KMS-11 (cell line): ENCODE data around the gene ELF1.

Experiments
- H2AFZ ChIP-seq: fragments of 200-600 bp; sonication (generic); 2 replicates; pipeline ENCODE4 v1.6.1; 2016; ENCODE audit warnings: antibody characterized with exemption, mixed run types, low read depth
- H3K27ac ChIP-seq: fragments of 200-600 bp; sonication (generic); 2 replicates; pipeline ENCODE4 v1.6.1; 2016; ENCODE audit warnings: mild to moderate bottlenecking, mixed run types
- H3K27me3 ChIP-seq: fragments of 200-600 bp; sonication (generic); 2 replicates; pipeline ENCODE4 v1.6.1; 2017; ENCODE audit warnings: mild to moderate bottlenecking, low read depth, mixed run types, moderate library complexity; ENCODE audit not compliant: insufficient read depth
- H3K36me3 ChIP-seq: fragments of 200-600 bp; sonication (generic); 2 replicates; pipeline ENCODE4 v1.6.1; 2017; ENCODE audit warnings: mild to moderate bottlenecking, mixed run types; ENCODE audit not compliant: insufficient read depth
- H3K4me1 ChIP-seq: fragments of 200-600 bp; sonication (generic); 2 replicates; pipeline ENCODE4 v1.6.1; 2016; ENCODE audit warnings: mild to moderate bottlenecking, low read depth, mixed run types; ENCODE audit not compliant: poor library complexity, severe bottlenecking
- H3K4me2 ChIP-seq: fragments of 200-600 bp; sonication (generic); 2 replicates; pipeline ENCODE4 v1.7.0; 2016; ENCODE audit warnings: mild to moderate bottlenecking, mixed run types
- H3K4me3 ChIP-seq: fragments of 200-600 bp; sonication (generic); IDR thresholded peaks from 2 replicates; pipeline ENCODE4 v1.6.1; 2017; ENCODE audit warnings: low read depth, low read length, mixed read lengths; ENCODE audit not compliant: insufficient read depth
- H3K79me2 ChIP-seq: fragments of 200-600 bp; sonication (generic); 2 replicates; pipeline ENCODE4 v1.6.1; 2016; ENCODE audit warnings: low read depth, mixed run types; ENCODE audit not compliant: insufficient read depth
- H3K9ac ChIP-seq: fragments of 200-600 bp; sonication (generic); 2 replicates; pipeline ENCODE4 v1.6.1; 2016; ENCODE audit warnings: mild to moderate bottlenecking, mixed run types
- H4K20me1 ChIP-seq: fragments of 200-600 bp; sonication (generic); 2 replicates; pipeline ENCODE4 v1.6.1; 2016; ENCODE audit warnings: mild to moderate bottlenecking, mixed run types; ENCODE audit not compliant: insufficient read depth
- CTCF ChIP-seq: fragments of 200-600 bp; sonication (generic); conservative IDR thresholded peaks from 2 replicates; pipeline ENCODE4 v1.6.1; 2017; ENCODE audit warnings: low read depth, mild to moderate bottlenecking, antibody characterized with exemption, low read length, moderate library complexity, mixed read lengths

The ELF1 gene

GRCh38 chr13:41013835-41014234 lies 5.3 kb downstream of the ELF1 start:
- Histone ChIP-seq H3K27ac (peak overlapping the region; percentile 97; the same call in 1 of the 2 replicates), H3K4me2 (peak overlapping the region; percentile 93)

GRCh38 chr13:41012536-41012935 lies 6.6 kb downstream of the ELF1 start:
- Histone ChIP-seq H3K4me1 (peaks cover 83% of the 10 kb centered on the region), H3K4me2 (0 out of 2 replicates have a peak overlapping the region, but pooled peaks have one; percentile 34), H3K4me3 (no peak overlapping the region), H4K20me1 (no peaks in the 10 kb centered on the region), H3K27me3 (no peaks in the 10 kb centered on the region), H3K27ac (peak overlapping the region; percentile 18; the same call in 1 of the 2 replicates), H3K36me3 (no peaks in the 10 kb centered on the region), H3K9ac (no peak overlapping the region), H3K79me2 (peaks cover 94% of the 10 kb centered on the region), H2AFZ (no peak overlapping the region)
- TF ChIP-seq CTCF: no peak

More at GRCh38 chr13:41013835-41014234, 5.3 kb downstream of the ELF1 start:
- H3K27me3 ChIP-seq: no peaks in the 10 kb centered on the region
- H3K36me3 ChIP-seq: no peaks in the 10 kb centered on the region
- peaks cover 70% of the 10 kb centered on the region for H3K4me1 ChIP-seq
- no peak overlapping the region for H2AFZ ChIP-seq
- H3K79me2 ChIP-seq: peaks cover 94% of the 10 kb centered on the region
- no peak for TF ChIP-seq CTCF
- H4K20me1 ChIP-seq: no peaks in the 10 kb centered on the region
- H3K9ac ChIP-seq: peak overlapping the region; percentile 73; the same call in 1 of the 2 replicates
- H3K4me3 ChIP-seq: no peak overlapping the region

GRCh38 chr13:41011382-41011956 lies 7.6 kb downstream of the ELF1 start:
- Histone ChIP-seq H3K27me3 (no peaks in the 10 kb centered on the region), H3K4me2 (peak overlapping the region; percentile 34), H2AFZ (no peak overlapping the region), H3K4me3 (no peak overlapping the region), H3K36me3 (no peaks in the 10 kb centered on the region), H3K9ac (no peak overlapping the region), H3K4me1 (peaks cover 94% of the 10 kb centered on the region), H3K79me2 (peaks cover 96% of the 10 kb centered on the region), H3K27ac (peak overlapping the region; percentile 18; the same call in 1 of the 2 replicates), H4K20me1 (no peaks in the 10 kb centered on the region)
- no peak for TF ChIP-seq CTCF

- Histone ChIP-seq H3K4me2 (peak overlapping the region; percentile 96), H3K4me3 (no peak overlapping the region), H3K36me3 (no peaks in the 10 kb centered on the region), H3K27ac (peak overlapping the region; percentile 81), H4K20me1 (no peaks in the 10 kb centered on the region), H3K79me2 (peaks cover 96% of the 10 kb centered on the region), H3K9ac (peak overlapping the region; percentile 46; the same call in 1 of the 2 replicates), H2AFZ (no peak overlapping the region), H3K4me1 (peaks cover 97% of the 10 kb centered on the region), H3K27me3 (no peaks in the 10 kb centered on the region)
- no peak for TF ChIP-seq CTCF
These were observed 10.7 kb downstream of the ELF1 start for GRCh38 chr13:41008349-41008980.
